Measurements from ENCODE around the gene DNER.

GRCh38 chr2:229740279-229740678, 25.9 kb upstream of the DNER start:
- TF ChIP-seq, protein P1, sequence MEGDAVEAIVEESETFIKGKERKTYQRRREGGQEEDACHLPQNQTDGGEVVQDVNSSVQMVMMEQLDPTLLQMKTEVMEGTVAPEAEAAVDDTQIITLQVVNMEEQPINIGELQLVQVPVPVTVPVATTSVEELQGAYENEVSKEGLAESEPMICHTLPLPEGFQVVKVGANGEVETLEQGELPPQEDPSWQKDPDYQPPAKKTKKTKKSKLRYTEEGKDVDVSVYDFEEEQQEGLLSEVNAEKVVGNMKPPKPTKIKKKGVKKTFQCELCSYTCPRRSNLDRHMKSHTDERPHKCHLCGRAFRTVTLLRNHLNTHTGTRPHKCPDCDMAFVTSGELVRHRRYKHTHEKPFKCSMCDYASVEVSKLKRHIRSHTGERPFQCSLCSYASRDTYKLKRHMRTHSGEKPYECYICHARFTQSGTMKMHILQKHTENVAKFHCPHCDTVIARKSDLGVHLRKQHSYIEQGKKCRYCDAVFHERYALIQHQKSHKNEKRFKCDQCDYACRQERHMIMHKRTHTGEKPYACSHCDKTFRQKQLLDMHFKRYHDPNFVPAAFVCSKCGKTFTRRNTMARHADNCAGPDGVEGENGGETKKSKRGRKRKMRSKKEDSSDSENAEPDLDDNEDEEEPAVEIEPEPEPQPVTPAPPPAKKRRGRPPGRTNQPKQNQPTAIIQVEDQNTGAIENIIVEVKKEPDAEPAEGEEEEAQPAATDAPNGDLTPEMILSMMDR (IDR thresholded peaks at IDR 0.05; ENCODE audit: low read depth, low read length): no peak
- no peak for TF ChIP-seq MYC (IDR thresholded peaks at IDR 0.05; ENCODE audit: low read depth, low read length)
- no peak for TF ChIP-seq POLR2A (IDR thresholded peaks at IDR 0.05; ENCODE audit: extremely low read depth, insufficient read length)

Data from NB4 (cell line).